Activated CD4-positive, CD25-positive, alpha-beta regulatory T cell treated with anti-CD3 and anti-CD28 coated beads, Interleukin-2, amount 50 U/mL, for 24 hours (primary cell): ENCODE data around the gene AHSG.
A peak's percentile ranks its signal among the peaks of the same experiment; 100 is the strongest.

Experiments
- ATAC-seq, 2 donors: fragments of 150-1000 bp; cut with Tn5 transposase; one replicate each; pipeline ENCODE4 v1.10.0; 2021; ENCODE audit warnings: mild to moderate bottlenecking in 1 of 2, moderate library complexity in 1 of 2

Gene AHSG

DNA sequence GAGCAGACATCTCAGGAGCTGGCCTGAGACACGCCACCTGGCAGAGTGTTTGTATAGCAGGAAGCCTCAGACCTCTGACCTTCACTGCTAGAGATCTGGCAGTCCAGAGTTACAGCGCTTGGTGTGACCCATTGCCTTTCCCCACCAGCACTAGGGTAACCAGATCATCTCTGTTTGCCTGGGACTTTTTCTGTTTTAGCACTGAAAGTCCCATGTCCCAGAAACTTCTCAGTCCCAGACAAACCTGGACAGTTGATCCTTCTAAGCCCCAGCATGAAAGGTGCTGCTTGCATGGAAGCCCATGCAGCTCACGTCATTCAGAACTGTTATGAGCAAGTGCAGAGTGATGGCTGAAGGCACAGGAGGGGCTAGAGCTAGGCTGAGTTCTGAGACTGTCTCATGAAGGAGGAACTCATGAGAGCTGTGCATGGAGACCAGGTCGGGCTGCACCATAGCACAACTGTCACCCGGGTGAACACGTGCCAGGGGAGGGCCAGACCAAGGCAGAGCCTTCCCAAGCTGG is 18.2 kb upstream of the AHSG start:
- no peak for ATAC-seq

DNA sequence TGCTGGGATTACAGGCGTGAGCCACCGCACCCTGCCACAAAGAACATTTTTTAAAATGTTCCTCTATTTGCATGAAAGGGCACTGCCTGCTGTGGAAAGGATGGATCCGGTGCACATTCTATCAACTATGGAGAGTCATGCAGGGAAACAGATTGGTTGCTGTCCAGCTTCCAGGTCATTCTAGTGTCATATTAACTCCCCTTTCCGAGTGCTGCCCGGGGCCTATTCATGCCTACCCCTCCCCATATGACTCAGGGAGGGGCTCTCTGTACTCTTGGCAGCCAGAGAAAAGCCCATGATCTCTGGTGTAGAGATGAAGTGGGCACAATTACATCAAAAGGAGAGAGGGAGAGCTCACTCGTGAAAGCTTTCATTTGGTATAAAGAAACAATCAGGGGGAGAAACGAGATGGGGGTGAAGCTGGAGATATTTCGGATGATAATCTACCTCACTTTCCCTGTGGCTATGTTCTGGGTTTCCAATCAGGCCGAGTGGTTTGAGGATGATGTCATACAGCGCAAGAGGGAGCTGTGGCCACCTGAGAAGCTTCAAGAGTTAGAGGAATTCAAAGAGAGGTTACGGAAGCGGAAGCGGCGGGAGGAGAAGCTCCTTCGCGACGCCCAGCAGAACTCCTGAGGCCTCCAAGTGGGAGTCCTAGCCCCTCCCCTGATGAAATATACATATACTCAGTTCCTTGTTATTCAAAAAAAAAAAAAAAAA is 16.1 kb upstream of the AHSG start:
- no peak for ATAC-seq

GRCh38 chr3:186598108-186598784 is 14.6 kb upstream of the AHSG start:
- no peak for ATAC-seq

GRCh38 chr3:186598794-186599141 is 14.1 kb upstream of the AHSG start:
- no peak for ATAC-seq

- ATAC-seq: no peak
These were observed 13.6 kb upstream of the AHSG start for GRCh38 chr3:186599142-186599784.

GRCh38 chr3:186599785-186600166 is 13.1 kb upstream of the AHSG start:
- ATAC-seq: no peak

GRCh38 chr3:186600896-186601295 is 12.0 kb upstream of the AHSG start:
- no peak for ATAC-seq

DNA sequence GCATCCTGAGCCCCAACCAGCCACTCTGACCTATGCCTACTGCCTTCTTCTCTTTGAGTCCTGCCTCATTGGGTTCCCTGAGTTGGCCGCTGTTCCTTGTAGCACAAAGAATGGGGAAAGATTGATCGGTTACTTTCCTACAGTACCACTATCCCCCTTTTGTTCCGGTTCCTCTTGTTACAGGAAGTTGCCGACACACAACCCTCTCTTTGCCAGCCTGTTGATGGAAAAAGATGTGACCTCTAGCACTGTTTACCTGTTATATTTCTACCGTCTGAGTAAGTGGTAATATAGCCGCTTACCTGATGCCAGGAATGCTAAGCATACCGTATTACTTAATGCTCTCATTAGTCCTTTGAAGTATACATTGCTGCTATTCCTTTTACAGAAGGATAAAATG is 9.7 kb upstream of the AHSG start:
- ATAC-seq: no peak

DNA sequence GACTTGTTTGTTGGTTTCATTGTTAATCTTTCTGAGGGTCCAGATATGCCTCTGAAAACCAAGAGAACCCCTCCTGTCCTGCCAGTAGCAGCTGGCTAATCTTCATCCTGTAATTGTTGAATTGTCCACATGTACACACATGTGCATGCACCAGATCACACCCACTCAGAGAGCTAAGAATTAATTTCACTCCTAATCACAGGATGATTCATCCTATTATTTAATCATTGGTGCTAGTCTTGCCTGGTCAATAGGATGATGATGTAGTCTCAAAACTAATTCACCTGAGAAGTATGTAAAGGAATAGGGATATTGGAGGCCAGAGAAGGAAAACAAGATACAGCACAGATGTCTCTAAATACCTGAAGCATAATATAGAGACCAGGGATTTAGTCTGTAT is 7.8 kb upstream of the AHSG start:
- ATAC-seq: no peak

DNA sequence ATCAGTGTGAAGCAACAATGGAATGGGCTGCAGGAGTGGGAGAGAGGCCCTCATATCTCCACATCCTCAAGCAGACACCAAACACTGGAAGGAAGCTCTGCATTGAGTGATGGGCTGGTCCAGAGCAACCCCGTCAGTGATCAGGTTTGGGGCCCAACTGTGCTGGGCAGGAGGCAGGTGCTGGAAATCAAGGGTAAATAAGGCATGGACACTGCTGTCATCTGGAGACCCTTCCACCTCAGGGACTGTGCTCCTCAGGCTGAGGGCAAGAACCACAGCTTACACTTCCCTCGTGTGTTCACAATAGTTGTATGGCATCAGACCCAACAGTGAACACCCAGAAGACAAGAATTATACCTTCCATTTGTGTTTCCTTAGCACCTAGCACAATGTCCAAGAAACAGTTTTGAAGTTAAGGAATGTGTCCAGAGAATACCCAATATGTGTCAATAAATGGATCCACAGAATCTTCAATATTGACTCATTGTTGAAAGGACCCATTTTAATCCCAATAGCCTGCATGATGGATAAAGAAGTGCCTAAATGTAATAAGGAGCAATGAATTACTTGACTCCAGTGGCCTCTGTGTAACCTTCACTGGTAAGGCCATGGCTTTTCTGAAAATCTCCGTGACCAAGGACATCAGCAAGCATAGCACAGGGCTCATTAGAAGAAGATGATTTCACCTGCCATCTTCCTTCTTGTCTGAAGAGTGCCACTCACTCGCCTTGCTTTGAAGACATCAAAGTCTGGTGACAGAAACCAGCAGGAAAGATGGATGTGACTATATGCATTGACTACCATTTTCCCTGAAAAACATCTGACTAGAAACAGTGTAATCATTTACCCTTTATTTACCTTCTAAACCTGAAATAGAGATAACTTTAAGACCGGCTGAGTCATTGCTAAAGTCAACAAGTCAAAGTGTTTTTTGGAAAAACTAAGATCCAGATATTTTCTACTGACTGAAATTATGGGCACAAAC is 7.0 kb upstream of the AHSG start:
- ATAC-seq: no peak

DNA sequence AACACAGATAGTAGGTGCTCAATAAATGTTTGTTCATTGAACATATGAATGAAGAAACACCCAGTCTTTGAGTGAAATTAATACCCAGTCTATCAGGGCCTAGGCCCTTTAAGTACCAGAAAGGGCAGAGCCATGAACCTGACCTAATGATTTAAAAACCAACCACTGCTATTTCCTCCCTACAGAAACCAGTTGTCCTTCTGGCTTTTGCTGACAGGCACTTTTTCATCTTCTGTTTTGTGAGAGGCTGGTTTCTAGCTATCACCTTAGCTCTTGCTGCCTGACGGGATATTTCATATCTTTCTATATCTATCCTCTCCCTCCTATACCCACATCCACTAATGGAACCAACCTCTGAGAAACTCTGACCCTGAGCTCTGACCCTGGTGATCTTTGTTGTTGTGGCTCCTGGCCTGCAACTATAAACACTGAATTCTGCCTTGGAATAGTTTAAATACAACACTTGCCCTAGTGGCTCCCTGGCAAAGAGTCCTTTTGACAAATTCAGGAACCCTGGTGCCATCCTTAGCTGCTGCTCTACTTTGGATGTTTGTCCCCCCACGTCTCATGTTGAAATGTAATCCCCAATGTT is 4.1 kb upstream of the AHSG start:
- ATAC-seq: no peak

DNA sequence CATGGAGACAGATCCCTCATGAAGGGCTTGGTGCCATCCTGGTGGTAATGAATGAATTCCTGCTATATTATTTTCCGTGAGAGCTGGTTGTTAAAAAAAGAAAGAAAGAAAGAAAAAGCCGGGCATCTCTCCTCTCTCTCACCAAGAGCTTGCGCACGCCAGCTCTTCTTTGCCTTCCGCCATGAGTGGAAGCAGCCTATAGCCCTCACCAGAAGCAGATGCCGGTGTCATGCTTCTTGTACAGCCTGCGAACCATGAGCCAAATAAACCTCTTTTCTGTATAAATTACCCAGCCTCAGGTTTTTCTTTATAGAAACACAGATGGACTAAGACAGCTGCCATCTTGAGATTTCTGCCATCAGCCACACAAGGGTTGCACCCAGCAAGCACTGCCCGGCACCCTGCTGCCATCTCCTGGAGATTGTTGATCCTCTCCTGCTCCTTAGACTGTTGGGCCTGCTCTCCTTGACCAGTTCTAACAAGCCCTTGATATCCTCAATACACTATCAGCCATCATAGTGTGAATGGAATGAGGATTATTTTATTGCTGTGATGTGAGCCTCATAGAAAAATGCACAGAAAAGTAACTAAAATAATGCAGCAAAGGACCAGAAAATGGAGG is 3.5 kb upstream of the AHSG start:
- no peak for ATAC-seq

GRCh38 chr3:186612065-186612464 is 795 bp upstream of the AHSG start:
- ATAC-seq: no peak

DNA sequence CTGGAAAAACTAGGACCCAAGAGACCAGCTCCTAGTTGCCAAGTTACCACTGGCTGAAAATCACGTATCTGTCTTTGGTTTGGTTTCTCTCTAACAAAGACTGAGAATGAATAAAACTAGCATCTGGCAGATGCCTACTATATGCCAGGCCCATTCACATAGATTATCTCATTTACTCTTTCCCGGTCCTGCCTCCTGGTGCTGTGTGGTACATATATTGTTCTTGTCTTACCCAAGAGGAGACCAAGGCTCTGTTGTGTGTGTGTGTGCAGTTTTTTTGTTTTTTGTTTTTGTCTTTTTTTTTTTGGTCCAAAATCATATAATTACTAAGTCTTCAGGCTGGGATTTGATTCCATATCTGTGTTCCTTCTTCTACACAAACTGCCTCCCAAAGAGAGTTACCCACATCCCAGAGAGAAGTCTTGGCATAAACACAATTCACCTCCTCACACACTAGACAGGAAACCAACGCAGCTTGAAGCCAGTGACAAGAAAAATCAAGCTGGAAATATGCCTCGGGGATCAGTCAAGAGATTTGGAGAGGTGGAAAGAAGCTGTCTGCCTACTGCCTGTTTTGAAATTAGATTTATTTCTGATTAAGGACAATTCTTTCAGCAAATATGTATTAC is 891 bp downstream of the AHSG start:
- no peak for ATAC-seq

DNA sequence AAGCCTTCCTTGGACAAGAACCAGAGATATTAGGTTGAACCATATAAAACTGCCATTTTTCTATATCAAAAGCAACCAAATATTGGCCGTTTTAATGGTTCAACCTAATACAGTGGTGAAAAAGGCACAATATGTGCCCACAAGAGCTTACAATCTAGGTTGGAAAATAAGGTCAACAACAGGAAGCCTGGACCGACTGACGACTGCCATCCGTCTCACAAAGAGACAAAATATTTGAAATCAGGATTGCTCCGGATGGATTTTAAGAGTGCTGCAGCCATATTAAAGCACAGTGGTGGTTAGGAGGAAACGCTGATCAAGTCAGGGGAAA is 1.4 kb downstream of the AHSG start:
- no peak for ATAC-seq

DNA sequence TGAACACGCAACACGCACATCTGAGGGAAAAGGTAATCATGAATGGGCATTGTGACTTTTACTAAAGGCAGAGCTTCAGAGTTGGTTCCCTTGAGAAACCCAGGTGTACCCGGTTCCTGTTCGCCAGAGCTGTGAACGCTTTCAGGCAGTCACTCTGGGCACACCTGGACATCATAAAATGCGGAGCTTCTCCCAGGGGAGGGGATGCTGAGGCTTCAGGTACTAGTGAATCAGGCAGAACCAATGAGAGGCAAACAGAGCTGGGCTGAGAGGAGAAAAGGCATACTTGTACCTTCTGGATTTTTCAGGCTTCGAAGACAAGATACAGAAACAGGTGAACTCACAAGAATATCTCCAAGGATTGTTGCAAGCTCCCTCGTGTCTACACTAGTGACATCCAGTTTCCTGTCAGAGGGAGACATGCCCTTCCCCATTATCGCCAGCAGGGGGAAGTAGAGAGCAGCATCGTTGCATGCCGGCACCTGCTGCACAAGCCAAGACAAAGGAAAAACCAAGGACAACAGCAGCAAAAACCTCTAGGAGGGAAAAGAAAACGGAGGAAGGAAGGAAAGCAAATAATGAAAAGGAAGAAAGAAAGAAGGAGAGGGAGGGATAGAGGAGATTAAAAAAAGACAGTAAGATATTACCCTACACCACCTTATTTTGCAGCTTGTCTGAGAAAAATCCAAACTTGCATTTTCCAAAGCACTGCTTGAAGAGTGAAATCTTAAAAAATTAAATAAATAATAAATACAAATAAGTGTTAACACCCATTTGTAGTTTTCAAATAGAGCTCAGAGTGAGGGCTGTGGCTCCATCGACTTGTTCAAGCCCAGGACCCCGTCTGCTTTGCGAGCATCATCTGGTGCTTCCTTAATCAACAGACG is 2.0 kb downstream of the AHSG start:
- peak; percentile 48 to 51 for ATAC-seq

DNA sequence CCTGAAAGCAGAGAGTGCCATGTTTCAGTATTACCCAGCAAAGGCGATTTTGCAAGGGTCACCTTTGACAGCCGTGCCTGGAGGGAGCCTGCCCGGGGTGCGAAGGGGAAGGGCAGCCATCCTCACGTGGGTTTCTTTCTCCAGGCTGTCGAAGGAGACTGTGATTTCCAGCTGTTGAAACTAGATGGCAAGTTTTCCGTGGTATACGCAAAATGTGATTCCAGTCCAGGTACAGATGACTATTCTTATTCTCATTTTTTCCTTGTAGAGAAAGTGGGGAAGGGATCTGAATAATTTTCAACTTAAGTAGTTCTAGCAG is 3.4 kb downstream of the AHSG start:
- ATAC-seq: no peak

GRCh38 chr3:186617036-186617946 is 4.4 kb downstream of the AHSG start:
- ATAC-seq: peak; percentile 98 to 99

GRCh38 chr3:186618318-186618938 is 5.6 kb downstream of the AHSG start:
- no peak for ATAC-seq
